Measurements from ENCODE around the gene CYLD.

DNA sequence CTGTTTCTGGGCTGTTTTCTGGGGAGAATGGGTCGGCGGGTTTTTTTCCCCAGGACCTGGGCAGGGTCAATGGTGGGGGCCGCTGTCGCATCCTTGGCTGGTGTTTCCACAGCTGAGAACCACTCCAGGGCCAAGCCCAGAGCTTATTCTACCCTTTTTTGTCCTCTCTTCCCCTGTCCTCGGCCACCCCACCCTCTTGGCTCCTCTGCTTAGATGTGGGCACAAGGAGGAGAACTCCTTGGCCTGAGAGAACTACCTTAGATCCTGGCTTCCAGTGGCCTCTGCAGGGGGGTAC lies 44.5 kb upstream of the CYLD start:
- TF ChIP-seq YY1 (IDR thresholded peaks at IDR 0.05; ENCODE audit: insufficient read depth, insufficient read length) (no peak), ZNF274 (IDR thresholded peaks at IDR 0.05; ENCODE audit: low read depth, low read length) (no peak), SUZ12 (IDR thresholded peaks at IDR 0.05; ENCODE audit: extremely low read depth, insufficient read depth, insufficient read length) (no peak)
